Neural cell (in vitro differentiated cells): ENCODE data around the gene TNFRSF4. TPM values are rescaled to one million over a fixed set of nuclear protein-coding genes. Genes with fewer than 3 reads are reported as not detected.

Experiments
- H2AFZ ChIP-seq: fragments of 200-600, 300-800 bp; sonication (generic), shearing (Covaris generic); 2 replicates; pipeline ENCODE4 v1.6.0; 2014; ENCODE audit warnings: low read depth, mild to moderate bottlenecking, antibody characterized with exemption, low read length, moderate library complexity
- H3F3A ChIP-seq: fragments of 200-600 bp; shearing (Covaris generic); 2 replicates; pipeline ENCODE4 v1.6.1; 2016; ENCODE audit warnings: mild to moderate bottlenecking, moderate library complexity, mixed read lengths, antibody characterized with exemption, low read length; ENCODE audit not compliant: insufficient read depth, poor library complexity, severe bottlenecking
- H3K27ac ChIP-seq: fragments of 200-600, 300-800 bp; sonication (generic), shearing (Covaris generic); 2 replicates; pipeline ENCODE4 v1.5.1; 2014; ENCODE audit warnings: mild to moderate bottlenecking, low read length, moderate library complexity
- H3K27me3 ChIP-seq: fragments of 300-800, 200-600 bp; sonication (generic), shearing (Covaris generic); 2 replicates; pipeline ENCODE4 v1.6.0; 2014; ENCODE audit warnings: mild to moderate bottlenecking, low read depth, low read length, moderate library complexity; ENCODE audit not compliant: insufficient read depth
- H3K36me3 ChIP-seq: fragments of 300-800, 200-600 bp; sonication (generic), shearing (Covaris generic); 2 replicates; pipeline ENCODE4 v1.5.1; 2014; ENCODE audit warnings: mild to moderate bottlenecking, antibody characterized with exemption, low read length, moderate library complexity; ENCODE audit not compliant: insufficient read depth
- H3K4me2 ChIP-seq: fragments of 300-800, 200-600 bp; sonication (generic), shearing (Covaris generic); 2 replicates; pipeline ENCODE4 v1.6.0; 2014; ENCODE audit warnings: mild to moderate bottlenecking, low read length
- H3K4me3 ChIP-seq: fragments of 300-800, 200-600 bp; sonication (generic), shearing (Covaris generic); 2 replicates; pipeline ENCODE4 v1.5.1; 2014; ENCODE audit warnings: mild to moderate bottlenecking, low read length, moderate library complexity
- H3K79me2 ChIP-seq: fragments of 200-600 bp; shearing (Covaris generic); replicated peaks from 2 replicates; pipeline ENCODE4 v1.6.0; 2014; ENCODE audit warnings: mild to moderate bottlenecking, low read length, moderate library complexity; ENCODE audit not compliant: insufficient read depth
- H3K9ac ChIP-seq: fragments of 300-800, 200-600 bp; sonication (generic), shearing (Covaris generic); 2 replicates; pipeline ENCODE4 v1.6.1; 2016; ENCODE audit warnings: mild to moderate bottlenecking, low read length, mixed read lengths
- H3K9me2 ChIP-seq: fragments of 200-600 bp; shearing (Covaris generic); 2 replicates; pipeline ENCODE4 v1.6.1; 2016; ENCODE audit warnings: mild to moderate bottlenecking, low read length, mixed read lengths; ENCODE audit not compliant: insufficient read depth
- H3K9me3 ChIP-seq: fragments of 200-600, 300-800 bp; sonication (generic), shearing (Covaris generic); 2 replicates; pipeline ENCODE4 v1.6.1; 2016; ENCODE audit warnings: mild to moderate bottlenecking, mixed run types, low read length, moderate library complexity, mixed read lengths
- H4K20me1 ChIP-seq: fragments of 200-600 bp; shearing (Covaris generic); 2 replicates; pipeline ENCODE4 v1.6.1; 2016; ENCODE audit warnings: mild to moderate bottlenecking, mixed run types; ENCODE audit not compliant: insufficient read depth
- CTCF ChIP-seq: fragments of 450-650 bp; IDR thresholded peaks from 2 replicates; pipeline ENCODE4 v1.5.1; 2014; ENCODE audit warnings: antibody characterized with exemption, mild to moderate bottlenecking, moderate library complexity; ENCODE audit not compliant: poor library complexity, severe bottlenecking
- EP300 ChIP-seq: fragments of 450-650 bp; conservative IDR thresholded peaks from 2 replicates; pipeline ENCODE4 v1.6.1; 2014; ENCODE audit warnings: antibody characterized with exemption, mild to moderate bottlenecking, moderate library complexity; ENCODE audit not compliant: poor library complexity, severe bottlenecking
- EZH2 ChIP-seq: fragments of 200-600, 300-800 bp; shearing (Covaris generic), sonication (generic); IDR thresholded peaks from 2 replicates; pipeline ENCODE4 v1.6.1; 2014; ENCODE audit warnings: antibody characterized with exemption, low read length, borderline replicate concordance, mild to moderate bottlenecking; ENCODE audit not compliant: insufficient read depth, poor library complexity, severe bottlenecking
- MXI1 ChIP-seq: fragments of 450-650 bp; conservative IDR thresholded peaks from 2 replicates; pipeline ENCODE4 v1.6.1; 2014; ENCODE audit warnings: antibody characterized with exemption, mild to moderate bottlenecking; ENCODE audit not compliant: poor library complexity, severe bottlenecking
- POLR2AphosphoS5 ChIP-seq: IDR thresholded peaks from 2 replicates; pipeline ENCODE4 v1.6.1; 2012
- RAD21 ChIP-seq: fragments of 450-650 bp; conservative IDR thresholded peaks from 2 replicates; pipeline ENCODE4 v1.6.1; 2014; ENCODE audit warnings: antibody characterized with exemption, mild to moderate bottlenecking, moderate library complexity
- REST ChIP-seq: IDR thresholded peaks from 2 replicates; pipeline ENCODE4 v1.6.1; 2012; ENCODE audit warnings: borderline replicate concordance
- SMC3 ChIP-seq: fragments of 450-650 bp; conservative IDR thresholded peaks from 2 replicates; pipeline ENCODE4 v1.6.1; 2014; ENCODE audit warnings: antibody characterized with exemption, mild to moderate bottlenecking, moderate library complexity; ENCODE audit not compliant: poor library complexity
- TAF1 ChIP-seq: IDR thresholded peaks from 2 replicates; pipeline ENCODE4 v1.6.1; 2012; ENCODE audit warnings: low read depth
- polyA plus RNA-seq: library from polyadenylated mRNA; depleted of rRNA; stranded (reverse); fragments of >200 nt; gene quantifications from 2 replicates; pipeline ENCODE4 v1.2.3, GENCODE V29; 2014

TNFRSF4 gene
- polyA plus RNA-seq, 1 donor from 2014 or later, result not detected

- Histone ChIP-seq H3F3A (no peaks in the 10 kb centered on the region), H3K4me2 (no peak overlapping the region), H3K79me2 (no peaks in the 10 kb centered on the region), H3K4me3 (no peak overlapping the region), H3K9ac (no peak overlapping the region), H2AFZ (no peak overlapping the region), H3K27me3 (no peaks in the 10 kb centered on the region), H3K36me3 (no peaks in the 10 kb centered on the region), H3K27ac (no peak overlapping the region), H4K20me1 (no peaks in the 10 kb centered on the region), H3K9me3 (no peaks in the 10 kb centered on the region), H3K9me2 (no peaks in the 10 kb centered on the region)
- TF ChIP-seq TAF1 (no peak), CTCF (no peak), REST (no peak), SMC3 (no peak), RAD21 (no peak), EZH2 (no peak), MXI1 (no peak), POLR2AphosphoS5 (no peak), EP300 (no peak)
Measured at GRCh38 chr1:1220197-1220596, 6.2 kb upstream of the TNFRSF4 start.

- no peak overlapping the region for H3K9ac ChIP-seq
- no peaks in the 10 kb centered on the region for H3K9me3 ChIP-seq
- H2AFZ ChIP-seq, result no peak overlapping the region
- H4K20me1 ChIP-seq, result no peaks in the 10 kb centered on the region
- H3K36me3 ChIP-seq, result no peaks in the 10 kb centered on the region
- H3K79me2 ChIP-seq, result no peaks in the 10 kb centered on the region
- no peak overlapping the region for H3K4me2 ChIP-seq
- H3K27me3 ChIP-seq, result no peaks in the 10 kb centered on the region
- TF ChIP-seq EP300, result no peak
- TF ChIP-seq MXI1, result no peak
- no peak for TF ChIP-seq REST
- no peak for TF ChIP-seq SMC3
- TF ChIP-seq POLR2AphosphoS5, result no peak
- no peak for TF ChIP-seq TAF1
- TF ChIP-seq CTCF, result no peak
- TF ChIP-seq EZH2, result no peak
- H3K4me3 ChIP-seq, result no peak overlapping the region
- no peaks in the 10 kb centered on the region for H3F3A ChIP-seq
- H3K9me2 ChIP-seq, result no peaks in the 10 kb centered on the region
- H3K27ac ChIP-seq, result no peak overlapping the region
Measured at GRCh38 chr1:1219341-1219740, 5.4 kb upstream of the TNFRSF4 start.
